ENCODE results near the gene SETBP1.

Gene SETBP1

GRCh38 chr18:45055811-45056210, 375.1 kb downstream of the SETBP1 start:
- no peaks in the 10 kb centered on the region for H3K79me1 ChIP-seq (ENCODE audit: low read depth, low read length)
- no CpG with 5 or more reads among the region's 1 CpG for WGBS, 2 donors (ENCODE audit: extremely low coverage in 2 of 2, insufficient read length in 2 of 2, insufficient replicate concordance in 1 of 2)
- H2BK15ac ChIP-seq (ENCODE audit: low read length) = no peak overlapping the region
- no peak overlapping the region for H4K91ac ChIP-seq (ENCODE audit: low read depth, low read length, poor library complexity)
- no peaks in the 10 kb centered on the region for H3K9me3 ChIP-seq (replicated peaks in 1 of 2; ENCODE audit: control insufficient read depth in 2 of 2, insufficient read depth in 1 of 2, low read depth in 1 of 2, low read length in 2 of 2)
- no peak overlapping the region for H3K4me2 ChIP-seq (ENCODE audit: insufficient read depth, low read length, poor library complexity, severe bottlenecking)
- H3K4me1 ChIP-seq (ENCODE audit: control insufficient read depth in 2 of 2, insufficient read depth in 1 of 2, low read depth in 1 of 2, low read length in 2 of 2) = peaks cover 0 to 8% of the 10 kb centered on the region in 2 donors
- H3K18ac ChIP-seq (ENCODE audit: low read length) = no peak overlapping the region
- no peak overlapping the region for H4K8ac ChIP-seq (ENCODE audit: low read depth, low read length)
- no peak overlapping the region for H2AFZ ChIP-seq (ENCODE audit: low read length)
- H3K23ac ChIP-seq (ENCODE audit: low read depth, low read length, poor library complexity) = no peak overlapping the region
- no peak overlapping the region for H3K4me3 ChIP-seq (ENCODE audit: low read length in 2 of 2)
- H2BK120ac ChIP-seq (ENCODE audit: low read depth, low read length) = no peak overlapping the region
- H3K14ac ChIP-seq (ENCODE audit: low read length) = no peak overlapping the region
- no peak overlapping the region for H2AK5ac ChIP-seq (ENCODE audit: low read depth, low read length)
- H3K4ac ChIP-seq (ENCODE audit: low read length) = no peak overlapping the region
- no peak overlapping the region for H3K27ac ChIP-seq (replicated peaks; ENCODE audit: low read length)
- no peak overlapping the region for H2BK12ac ChIP-seq (ENCODE audit: low read length)
- no peaks in the 10 kb centered on the region for H3K36me3 ChIP-seq (replicated peaks in 1 of 2; ENCODE audit: control insufficient read depth in 2 of 2, insufficient read depth in 2 of 2, low read length in 2 of 2)
- no peaks in the 10 kb centered on the region for H3K27me3 ChIP-seq (ENCODE audit: control insufficient read depth in 3 of 3, insufficient read depth in 3 of 3, low read depth in 1 of 3, low read length in 3 of 3)
- DNase-seq (ENCODE audit: low spot score) = no peak
- H3K9ac ChIP-seq (ENCODE audit: low read depth, low read length, poor library complexity) = no peak overlapping the region
- no peak overlapping the region for H2BK5ac ChIP-seq (ENCODE audit: low read length)

DNA sequence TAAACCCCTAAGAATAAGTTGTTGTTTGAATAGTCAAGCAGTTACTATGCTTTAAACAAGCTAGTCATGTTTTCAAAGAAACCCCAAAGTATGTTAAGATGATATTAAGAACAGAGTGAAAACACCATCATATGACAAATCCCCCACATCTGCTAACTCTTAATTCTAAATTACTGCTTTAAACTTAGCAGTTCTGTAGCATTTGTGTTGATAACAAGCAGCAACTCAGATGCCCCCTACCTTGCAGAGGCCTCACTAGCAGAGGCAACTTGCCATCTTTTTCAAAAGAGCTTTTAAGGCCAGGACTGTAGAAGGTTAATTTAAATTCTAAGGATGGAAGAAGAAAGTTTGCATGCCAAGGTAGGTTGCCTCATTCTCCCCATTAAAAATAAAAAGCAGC, 376.2 kb downstream of the SETBP1 start:
- no peak overlapping the region for H3K4ac ChIP-seq (ENCODE audit: low read length)
- H3K4me1 ChIP-seq (ENCODE audit: control insufficient read depth in 2 of 2, insufficient read depth in 1 of 2, low read depth in 1 of 2, low read length in 2 of 2) = peaks cover 3 to 17% of the 10 kb centered on the region in 2 donors
- no peaks in the 10 kb centered on the region for H3K27me3 ChIP-seq (ENCODE audit: control insufficient read depth in 3 of 3, insufficient read depth in 3 of 3, low read depth in 1 of 3, low read length in 3 of 3)
- H3K27ac ChIP-seq (replicated peaks; ENCODE audit: low read length) = no peak overlapping the region
- no peak overlapping the region for H3K4me3 ChIP-seq (ENCODE audit: low read length in 2 of 2)
- H3K18ac ChIP-seq (ENCODE audit: low read length) = no peak overlapping the region
- no peak for DNase-seq (ENCODE audit: low spot score)
- no peak overlapping the region for H3K14ac ChIP-seq (ENCODE audit: low read length)
- H3K9me3 ChIP-seq (replicated peaks in 1 of 2; ENCODE audit: control insufficient read depth in 2 of 2, insufficient read depth in 1 of 2, low read depth in 1 of 2, low read length in 2 of 2) = no peaks in the 10 kb centered on the region
- no peak overlapping the region for H4K8ac ChIP-seq (ENCODE audit: low read depth, low read length)
- H2BK15ac ChIP-seq (ENCODE audit: low read length) = no peak overlapping the region
- H3K9ac ChIP-seq (ENCODE audit: low read depth, low read length, poor library complexity) = no peak overlapping the region
- no peak overlapping the region for H2BK12ac ChIP-seq (ENCODE audit: low read length)
- H2AK5ac ChIP-seq (ENCODE audit: low read depth, low read length) = no peak overlapping the region
- no peak overlapping the region for H2BK5ac ChIP-seq (ENCODE audit: low read length)
- no peaks in the 10 kb centered on the region for H3K79me1 ChIP-seq (ENCODE audit: low read depth, low read length)
- H3K23ac ChIP-seq (ENCODE audit: low read depth, low read length, poor library complexity) = no peak overlapping the region
- H3K36me3 ChIP-seq (replicated peaks in 1 of 2; ENCODE audit: control insufficient read depth in 2 of 2, insufficient read depth in 2 of 2, low read length in 2 of 2) = no peaks in the 10 kb centered on the region
- H2BK120ac ChIP-seq (ENCODE audit: low read depth, low read length) = no peak overlapping the region
- no peak overlapping the region for H2AFZ ChIP-seq (ENCODE audit: low read length)
- H4K91ac ChIP-seq (ENCODE audit: low read depth, low read length, poor library complexity) = no peak overlapping the region
- no peak overlapping the region for H3K4me2 ChIP-seq (ENCODE audit: insufficient read depth, low read length, poor library complexity, severe bottlenecking)

DNA sequence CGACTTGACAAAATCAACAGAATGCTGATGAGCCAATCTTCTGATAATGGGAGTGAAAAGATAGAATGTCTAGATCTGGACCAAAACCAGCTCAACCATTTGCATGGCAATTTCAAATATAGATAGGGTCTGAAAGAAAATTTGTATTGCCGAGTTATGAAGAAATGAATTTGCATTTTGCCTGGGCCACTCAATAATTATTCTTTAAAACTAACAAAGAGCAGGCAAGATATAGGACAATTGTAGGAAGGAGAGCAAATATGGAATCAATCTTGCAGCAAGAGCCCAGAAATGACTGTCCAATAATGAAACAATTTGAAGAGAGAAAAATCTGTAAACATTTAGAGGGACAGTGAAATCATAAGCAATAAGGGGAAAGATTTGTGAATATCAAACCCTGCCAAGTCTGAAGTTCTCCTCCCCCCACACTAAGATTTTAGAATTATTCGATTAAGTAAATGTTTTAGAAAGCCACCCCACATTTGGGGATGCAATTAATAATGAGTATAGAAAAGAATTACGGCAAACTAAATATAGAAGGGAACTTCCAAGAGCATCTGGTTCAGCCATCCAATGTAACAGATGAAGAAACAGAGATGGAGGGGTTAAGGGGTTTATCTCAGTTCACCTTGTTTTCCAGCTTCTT, 377.4 kb downstream of the SETBP1 start:
- no CpG with 5 or more reads among the region's 4 CpGs for WGBS, 2 donors (ENCODE audit: extremely low coverage in 2 of 2, insufficient read length in 2 of 2, insufficient replicate concordance in 1 of 2)
- H3K4me3 ChIP-seq (ENCODE audit: low read length in 2 of 2) = no peak overlapping the region
- H2AK5ac ChIP-seq (ENCODE audit: low read depth, low read length) = no peak overlapping the region
- H3K4me1 ChIP-seq (ENCODE audit: control insufficient read depth in 2 of 2, insufficient read depth in 1 of 2, low read depth in 1 of 2, low read length in 2 of 2) = peaks cover 3 to 21% of the 10 kb centered on the region in 2 donors
- H3K27ac ChIP-seq (replicated peaks; ENCODE audit: low read length) = no peak overlapping the region
- peaks cover 0 to 3% of the 10 kb centered on the region in 2 donors for H3K36me3 ChIP-seq (replicated peaks in 1 of 2; ENCODE audit: control insufficient read depth in 2 of 2, insufficient read depth in 2 of 2, low read length in 2 of 2)
- H3K79me1 ChIP-seq (ENCODE audit: low read depth, low read length) = no peaks in the 10 kb centered on the region
- no peak overlapping the region for H2AFZ ChIP-seq (ENCODE audit: low read length)
- no peak overlapping the region for H3K23ac ChIP-seq (ENCODE audit: low read depth, low read length, poor library complexity)
- no peak overlapping the region for H2BK12ac ChIP-seq (ENCODE audit: low read length)
- H4K91ac ChIP-seq (ENCODE audit: low read depth, low read length, poor library complexity) = no peak overlapping the region
- H3K14ac ChIP-seq (ENCODE audit: low read length) = no peak overlapping the region
- H2BK15ac ChIP-seq (ENCODE audit: low read length) = no peak overlapping the region
- H3K27me3 ChIP-seq (ENCODE audit: control insufficient read depth in 3 of 3, insufficient read depth in 3 of 3, low read depth in 1 of 3, low read length in 3 of 3) = no peaks in the 10 kb centered on the region
- H3K9me3 ChIP-seq (replicated peaks in 1 of 2; ENCODE audit: control insufficient read depth in 2 of 2, insufficient read depth in 1 of 2, low read depth in 1 of 2, low read length in 2 of 2) = no peaks in the 10 kb centered on the region
- DNase-seq (ENCODE audit: low spot score) = no peak
- no peak overlapping the region for H3K4me2 ChIP-seq (ENCODE audit: insufficient read depth, low read length, poor library complexity, severe bottlenecking)
- no peak overlapping the region for H2BK120ac ChIP-seq (ENCODE audit: low read depth, low read length)
- no peak overlapping the region for H2BK5ac ChIP-seq (ENCODE audit: low read length)
- no peak overlapping the region for H3K4ac ChIP-seq (ENCODE audit: low read length)
- H4K8ac ChIP-seq (ENCODE audit: low read depth, low read length) = no peak overlapping the region
- H3K9ac ChIP-seq (ENCODE audit: low read depth, low read length, poor library complexity) = no peak overlapping the region
- no peak overlapping the region for H3K18ac ChIP-seq (ENCODE audit: low read length)

DNA sequence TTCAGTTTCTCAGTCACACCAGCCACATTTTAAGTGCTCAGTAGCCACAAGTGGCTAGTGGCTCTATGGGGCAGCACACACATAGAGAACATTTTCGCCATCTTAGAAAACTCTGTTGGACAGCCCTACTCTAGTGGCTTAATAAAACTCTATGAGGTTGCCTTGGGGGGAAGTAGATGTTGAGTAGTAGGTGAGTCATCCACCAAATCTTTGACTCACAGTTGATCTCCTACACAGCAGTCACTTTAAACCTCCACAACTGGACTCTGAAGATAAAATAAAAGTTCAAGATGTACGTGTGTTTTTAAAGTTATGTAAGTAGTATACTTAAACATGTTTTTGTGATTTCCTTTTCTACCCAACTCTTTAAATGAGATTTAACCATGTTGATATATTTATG, 379.0 kb downstream of the SETBP1 start:
- no peak overlapping the region for H3K14ac ChIP-seq (ENCODE audit: low read length)
- no peak overlapping the region for H4K91ac ChIP-seq (ENCODE audit: low read depth, low read length, poor library complexity)
- no peak overlapping the region for H3K18ac ChIP-seq (ENCODE audit: low read length)
- peaks cover 0 to 13% of the 10 kb centered on the region in 2 donors for H3K36me3 ChIP-seq (replicated peaks in 1 of 2; ENCODE audit: control insufficient read depth in 2 of 2, insufficient read depth in 2 of 2, low read length in 2 of 2)
- no peak overlapping the region for H2BK120ac ChIP-seq (ENCODE audit: low read depth, low read length)
- H3K27ac ChIP-seq (replicated peaks; ENCODE audit: low read length) = no peak overlapping the region
- H3K9ac ChIP-seq (ENCODE audit: low read depth, low read length, poor library complexity) = no peak overlapping the region
- no peaks in the 10 kb centered on the region for H3K79me1 ChIP-seq (ENCODE audit: low read depth, low read length)
- WGBS, 2 donors (ENCODE audit: extremely low coverage in 2 of 2, insufficient read length in 2 of 2, insufficient replicate concordance in 1 of 2) = no CpG with 5 or more reads among the region's 2 CpGs
- no peak overlapping the region for H2AFZ ChIP-seq (ENCODE audit: low read length)
- H4K8ac ChIP-seq (ENCODE audit: low read depth, low read length) = no peak overlapping the region
- H2BK5ac ChIP-seq (ENCODE audit: low read length) = no peak overlapping the region
- H3K23ac ChIP-seq (ENCODE audit: low read depth, low read length, poor library complexity) = no peak overlapping the region
- no peaks in the 10 kb centered on the region for H3K27me3 ChIP-seq (ENCODE audit: control insufficient read depth in 3 of 3, insufficient read depth in 3 of 3, low read depth in 1 of 3, low read length in 3 of 3)
- H2BK15ac ChIP-seq (ENCODE audit: low read length) = no peak overlapping the region
- no peaks in the 10 kb centered on the region for H3K9me3 ChIP-seq (replicated peaks in 1 of 2; ENCODE audit: control insufficient read depth in 2 of 2, insufficient read depth in 1 of 2, low read depth in 1 of 2, low read length in 2 of 2)
- no peak overlapping the region for H3K4ac ChIP-seq (ENCODE audit: low read length)
- H2BK12ac ChIP-seq (ENCODE audit: low read length) = no peak overlapping the region
- no peak overlapping the region for H3K4me2 ChIP-seq (ENCODE audit: insufficient read depth, low read length, poor library complexity, severe bottlenecking)
- H3K4me1 ChIP-seq (ENCODE audit: control insufficient read depth in 2 of 2, insufficient read depth in 1 of 2, low read depth in 1 of 2, low read length in 2 of 2) = peaks cover 3 to 21% of the 10 kb centered on the region in 2 donors
- no peak for DNase-seq (ENCODE audit: low spot score)
- H2AK5ac ChIP-seq (ENCODE audit: low read depth, low read length) = no peak overlapping the region
- H3K4me3 ChIP-seq (ENCODE audit: low read length in 2 of 2) = no peak overlapping the region

Measured in neuronal stem cell (in vitro differentiated cells).